ENCODE data around the gene RNU7-1.
A peak's percentile ranks its signal among the peaks of the same experiment; 100 is the strongest.

The RNU7-1 gene

DNA sequence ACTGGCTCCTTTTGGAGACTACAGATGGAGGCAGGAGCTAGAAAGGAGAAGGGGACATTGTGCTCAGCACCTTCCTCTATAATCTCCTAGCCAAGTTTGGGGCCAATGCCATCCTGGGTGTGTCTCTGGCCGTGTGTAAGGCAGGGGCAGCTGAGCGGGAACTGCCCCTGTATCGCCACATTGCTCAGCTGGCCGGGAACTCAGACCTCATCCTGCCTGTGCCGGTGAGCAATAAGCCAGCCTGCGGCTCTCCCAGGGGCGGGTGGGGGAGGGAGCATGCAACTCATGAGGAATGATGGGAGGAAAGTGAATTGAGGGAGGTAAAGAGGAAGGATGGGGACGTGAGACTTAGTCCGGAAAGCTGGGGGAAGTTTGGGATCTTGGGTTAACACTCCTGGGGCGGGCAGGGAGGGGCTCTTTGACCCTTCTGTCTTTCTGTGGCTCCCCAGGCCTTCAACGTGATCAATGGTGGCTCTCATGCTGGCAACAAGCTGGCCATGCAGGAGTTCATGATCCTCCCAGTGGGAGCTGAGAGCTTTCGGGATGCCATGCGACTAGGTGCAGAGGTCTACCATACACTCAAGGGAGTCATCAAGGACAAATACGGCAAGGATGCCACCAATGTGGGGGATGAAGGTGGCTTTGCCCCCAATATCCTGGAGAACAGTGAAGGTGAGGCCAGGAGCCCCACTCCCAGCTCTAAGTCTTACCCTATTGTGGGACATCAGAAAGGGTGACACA lies 26.0 kb upstream of the RNU7-1 start:
- DNase-seq (ENCODE audit: low spot score) = no peak

DNA sequence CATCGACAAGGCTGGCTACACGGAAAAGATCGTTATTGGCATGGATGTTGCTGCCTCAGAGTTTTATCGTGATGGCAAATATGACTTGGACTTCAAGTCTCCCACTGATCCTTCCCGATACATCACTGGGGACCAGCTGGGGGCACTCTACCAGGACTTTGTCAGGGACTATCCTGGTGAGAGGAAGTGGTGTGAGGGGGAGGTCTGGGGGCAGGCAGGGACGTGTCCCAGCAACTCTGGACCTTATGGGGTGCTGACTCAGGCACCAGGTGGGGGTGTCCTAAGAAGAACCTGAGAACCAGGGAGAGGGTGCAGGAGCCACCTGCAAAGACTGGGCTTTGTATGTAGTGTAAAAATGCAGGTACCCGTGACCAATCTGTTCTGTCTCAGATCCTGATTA lies 24.0 kb upstream of the RNU7-1 start:
- no peak for DNase-seq (ENCODE audit: low spot score)

DNA sequence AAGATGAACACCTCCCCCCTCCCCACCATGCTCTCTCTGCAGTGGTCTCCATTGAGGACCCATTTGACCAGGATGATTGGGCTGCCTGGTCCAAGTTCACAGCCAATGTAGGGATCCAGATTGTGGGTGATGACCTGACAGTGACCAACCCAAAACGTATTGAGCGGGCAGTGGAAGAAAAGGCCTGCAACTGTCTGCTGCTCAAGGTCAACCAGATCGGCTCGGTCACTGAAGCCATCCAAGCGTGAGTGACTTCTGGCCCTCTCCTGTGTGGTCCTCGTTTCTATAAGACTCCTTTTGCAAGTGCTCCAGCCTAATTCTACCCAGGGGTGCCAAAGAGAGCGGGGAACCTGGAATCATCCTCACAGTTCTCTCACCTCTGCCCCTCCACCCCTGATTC lies 22.1 kb upstream of the RNU7-1 start:
- DNase-seq (ENCODE audit: low spot score) = no peak

DNA sequence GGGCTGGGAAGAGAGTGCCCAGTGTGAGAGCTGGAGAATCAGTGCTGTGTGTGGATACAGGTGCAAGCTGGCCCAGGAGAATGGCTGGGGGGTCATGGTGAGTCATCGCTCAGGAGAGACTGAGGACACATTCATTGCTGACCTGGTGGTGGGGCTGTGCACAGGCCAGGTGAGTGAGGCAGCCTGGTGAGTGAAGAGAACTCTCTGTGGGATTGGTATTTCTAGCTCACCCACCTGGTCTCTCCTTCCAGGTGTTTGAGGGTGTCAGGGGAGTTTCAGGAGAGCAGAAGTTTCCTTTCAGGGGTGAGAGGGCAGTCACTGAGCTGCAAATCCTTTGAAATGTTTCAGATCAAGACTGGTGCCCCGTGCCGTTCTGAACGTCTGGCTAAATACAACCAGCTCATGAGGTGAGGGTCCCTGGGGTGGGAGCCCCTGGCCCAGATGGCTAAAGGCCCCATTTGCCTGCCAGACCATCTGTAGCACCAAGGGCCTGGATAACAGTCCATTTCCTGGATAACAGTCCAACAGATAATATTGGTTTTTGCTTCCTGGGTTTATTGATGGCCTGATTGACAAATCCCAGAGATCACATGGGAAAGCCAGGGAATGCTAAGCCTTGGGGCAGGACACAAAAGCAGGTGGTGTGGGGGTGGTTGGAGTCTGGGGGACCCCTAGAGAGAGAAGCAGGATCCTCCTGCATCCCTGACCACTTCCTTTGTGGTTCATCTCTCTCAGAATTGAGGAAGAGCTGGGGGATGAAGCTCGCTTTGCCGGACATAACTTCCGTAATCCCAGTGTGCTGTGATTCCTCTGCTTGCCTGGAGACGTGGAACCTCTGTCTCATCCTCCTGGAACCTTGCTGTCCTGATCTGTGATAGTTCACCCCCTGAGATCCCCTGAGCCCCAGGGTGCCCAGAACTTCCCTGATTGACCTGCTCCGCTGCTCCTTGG lies 21.3 kb upstream of the RNU7-1 start:
- DNase-seq (ENCODE audit: low spot score) = peak; percentile 40

DNA sequence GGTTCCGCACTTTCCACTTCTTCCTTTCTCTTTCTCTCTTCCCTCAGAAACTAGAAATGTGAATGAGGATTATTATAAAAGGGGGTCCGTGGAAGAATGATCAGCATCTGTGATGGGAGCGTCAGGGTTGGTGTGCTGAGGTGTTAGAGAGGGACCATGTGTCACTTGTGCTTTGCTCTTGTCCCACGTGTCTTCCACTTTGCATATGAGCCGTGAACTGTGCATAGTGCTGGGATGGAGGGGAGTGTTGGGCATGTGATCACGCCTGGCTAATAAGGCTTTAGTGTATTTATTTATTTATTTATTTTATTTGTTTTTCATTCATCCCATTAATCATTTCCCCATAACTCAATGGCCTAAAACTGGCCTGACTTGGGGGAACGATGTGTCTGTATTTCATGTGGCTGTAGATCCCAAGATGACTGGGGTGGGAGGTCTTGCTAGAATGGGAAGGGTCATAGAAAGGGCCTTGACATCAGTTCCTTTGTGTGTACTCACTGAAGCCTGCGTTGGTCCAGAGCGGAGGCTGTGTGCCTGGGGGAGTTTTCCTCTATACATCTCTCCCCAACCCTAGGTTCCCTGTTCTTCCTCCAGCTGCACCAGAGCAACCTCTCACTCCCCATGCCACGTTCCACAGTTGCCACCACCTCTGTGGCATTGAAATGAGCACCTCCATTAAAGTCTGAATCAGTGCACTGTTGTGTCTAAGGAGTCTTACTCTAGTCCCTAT lies 20.4 kb upstream of the RNU7-1 start:
- DNase-seq (ENCODE audit: low spot score) = no peak

DNA sequence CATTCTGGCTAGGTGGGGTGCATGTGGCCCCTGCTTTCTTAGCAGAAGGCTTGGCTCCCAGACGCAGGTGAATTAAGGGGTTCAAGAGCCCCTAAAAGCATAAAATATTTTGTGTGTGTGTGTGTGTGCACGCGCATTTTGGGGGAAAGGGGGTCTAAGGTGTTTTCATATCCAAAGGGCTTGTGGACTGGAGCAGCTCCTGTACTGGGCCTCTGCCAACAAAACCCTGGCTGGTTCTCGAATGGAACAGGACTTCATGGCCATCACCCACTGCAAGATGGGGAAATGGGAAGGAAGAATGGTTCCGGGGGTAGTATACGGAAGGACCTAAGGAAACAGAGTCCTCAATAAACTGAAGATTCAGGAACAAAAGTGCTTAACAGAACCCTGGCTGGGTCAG lies 19.8 kb upstream of the RNU7-1 start:
- DNase-seq (ENCODE audit: low spot score) = no peak

DNA sequence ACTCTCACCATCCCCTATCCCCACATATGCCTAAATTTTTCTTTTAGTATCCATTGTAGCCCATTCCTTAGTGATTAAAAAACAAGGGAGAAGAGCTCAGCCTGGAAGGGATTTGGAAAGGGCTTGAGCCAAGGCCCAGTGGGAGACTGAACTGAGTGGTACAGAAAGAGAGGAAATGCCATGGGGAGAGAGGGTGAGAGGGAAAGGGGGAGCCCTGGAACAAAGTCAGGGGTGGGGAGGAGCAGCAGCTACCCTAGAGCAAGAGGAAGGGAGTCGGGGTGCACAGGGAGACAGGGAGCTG lies 18.4 kb upstream of the RNU7-1 start:
- no peak for DNase-seq (ENCODE audit: low spot score)

DNA sequence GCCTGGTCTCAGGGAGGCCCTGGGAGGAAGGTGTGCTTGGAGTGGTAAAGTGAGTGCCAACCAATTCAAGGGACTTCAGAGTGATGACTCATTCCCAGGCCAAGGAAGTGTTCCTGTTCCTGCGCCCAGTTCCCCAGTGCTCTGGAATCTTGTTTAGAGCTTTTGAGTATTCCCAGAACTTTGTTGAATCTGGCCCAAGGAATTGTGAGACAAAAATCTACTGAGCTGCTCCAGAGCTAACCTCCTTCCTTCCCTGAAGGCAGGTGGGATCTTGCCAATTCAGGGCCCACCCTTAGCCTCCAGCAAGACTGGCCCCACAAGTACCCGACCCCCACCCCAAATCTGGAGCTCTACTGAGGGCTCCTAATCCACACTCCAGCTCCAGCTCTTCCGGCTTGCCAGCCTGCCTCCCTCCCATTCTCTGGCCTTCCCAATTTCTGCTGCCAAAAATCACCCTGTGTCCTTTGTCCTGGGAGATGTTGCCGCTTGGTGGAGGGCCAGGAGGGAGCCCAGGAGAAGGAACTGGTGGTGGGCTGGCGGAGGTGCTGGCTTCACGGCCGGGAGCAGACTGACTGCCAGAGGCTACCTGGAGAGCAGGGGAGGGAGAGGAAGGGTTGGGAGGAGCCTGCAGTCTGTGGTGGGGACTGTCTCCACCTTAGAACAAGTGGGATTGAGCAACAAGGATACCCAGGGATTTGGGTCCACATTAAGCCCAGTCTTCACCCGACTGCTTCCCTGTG lies 17.9 kb upstream of the RNU7-1 start:
- peak; percentile 80 for DNase-seq (ENCODE audit: low spot score)

DNA sequence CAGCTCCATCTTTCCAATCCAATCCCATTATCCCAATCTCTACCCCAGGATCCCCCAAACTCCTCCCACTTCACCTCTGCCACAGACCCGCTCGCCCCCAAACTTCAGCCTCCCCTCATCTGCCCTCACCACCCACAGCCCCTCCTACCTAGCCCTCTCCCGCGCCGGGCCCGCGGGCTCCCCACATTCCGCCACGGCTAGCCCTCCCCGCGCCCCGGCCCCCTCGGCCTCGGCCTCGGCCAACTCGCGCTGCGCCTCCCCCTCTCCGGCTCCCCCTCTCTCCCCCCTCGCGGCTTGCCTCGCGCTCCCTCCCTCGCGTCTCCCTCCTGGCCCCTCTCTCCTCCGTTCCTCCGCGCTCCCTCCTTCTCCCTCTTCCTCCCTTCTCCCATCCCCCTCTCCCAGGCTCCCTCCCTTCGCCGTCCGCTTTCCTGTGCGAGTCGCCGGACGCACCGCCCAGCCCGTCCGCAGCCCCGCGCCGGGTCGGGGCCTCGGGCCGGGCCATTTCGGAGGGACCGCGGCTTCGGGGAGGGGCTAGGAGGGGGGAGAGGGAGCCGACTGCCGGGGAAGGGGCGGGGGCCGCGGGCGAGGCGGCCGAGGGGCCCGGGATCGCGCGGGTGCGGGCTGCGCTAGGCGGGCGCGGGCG lies 16.1 kb upstream of the RNU7-1 start, which contains the start of gene ATN1:
Gene ATN1, plus strand, starts transcription at position 581 of the 643 bp plus-strand sequence. CDS start 6,043 bp downstream, outside the sequence.
- peak; percentile 92 for DNase-seq (ENCODE audit: low spot score)

DNA sequence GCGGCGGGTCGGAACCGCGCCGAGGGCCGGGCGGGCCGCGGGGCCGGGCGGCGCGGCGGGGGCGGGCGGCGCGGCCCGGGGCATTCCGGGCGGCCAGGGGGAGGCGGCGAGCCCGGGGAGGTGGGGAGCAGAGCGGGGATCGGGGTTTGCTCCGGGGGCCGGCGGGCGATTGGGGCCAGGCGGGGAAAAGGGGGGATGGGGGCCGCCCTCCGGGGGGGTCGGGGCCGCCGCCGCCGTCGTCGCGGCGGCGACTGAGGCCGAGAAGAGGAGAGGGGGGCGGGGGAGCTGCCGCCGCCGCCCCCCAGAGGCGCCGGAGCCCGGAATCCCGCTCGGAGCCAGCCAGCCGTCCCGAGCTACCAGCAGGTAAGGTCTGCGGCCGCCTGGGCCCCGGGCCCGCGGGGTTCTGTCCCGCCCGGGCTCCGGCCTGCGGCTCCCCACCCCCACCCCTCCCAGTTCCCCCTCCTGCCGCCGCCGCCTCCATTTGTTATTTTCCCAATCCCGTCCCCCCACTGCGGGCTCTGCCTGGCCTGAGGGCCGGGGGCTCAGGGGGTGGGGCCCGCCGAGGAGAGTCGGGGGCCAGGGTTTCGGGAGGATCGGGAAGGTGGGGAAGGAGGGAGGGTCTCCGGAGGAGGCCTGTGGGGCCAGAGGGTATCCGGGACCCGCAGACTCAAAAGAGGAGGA lies 15.5 kb upstream of the RNU7-1 start:
- DNase-seq (ENCODE audit: low spot score) = no peak

DNA sequence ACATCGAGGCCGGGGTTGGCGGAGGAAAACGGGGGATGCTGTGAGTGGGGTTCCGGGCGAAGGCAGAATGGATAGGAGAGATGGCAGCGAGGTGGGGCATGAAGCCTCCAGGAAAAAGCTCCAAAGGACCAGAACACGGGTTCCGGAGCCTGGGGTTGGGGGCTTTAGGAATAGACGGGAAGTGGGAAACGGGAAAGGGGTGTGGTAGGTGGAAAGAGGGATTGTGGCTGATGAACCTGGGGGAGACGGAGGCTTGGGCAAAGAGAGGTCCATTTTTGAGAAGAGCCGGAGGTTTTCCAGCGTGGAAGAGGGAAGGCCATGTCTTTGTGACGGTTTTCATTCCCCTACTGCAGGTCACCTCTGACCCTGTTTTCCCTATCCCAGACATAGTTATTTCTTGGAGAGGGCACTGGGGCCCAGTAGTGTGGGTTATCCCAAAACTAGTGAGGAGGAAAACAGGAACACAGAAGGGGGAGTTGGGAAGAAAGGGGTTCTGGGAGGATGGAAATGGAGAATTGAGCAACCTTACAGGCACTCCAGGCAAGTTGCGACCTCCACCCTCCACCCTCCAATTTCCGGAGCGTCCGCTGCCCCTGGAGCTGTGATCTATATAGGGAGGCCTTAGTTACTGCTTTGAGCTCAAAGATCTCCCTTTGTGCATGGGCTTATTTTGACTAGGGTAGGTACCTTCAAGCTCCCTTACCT lies 14.8 kb upstream of the RNU7-1 start:
- no peak for DNase-seq (ENCODE audit: low spot score)

DNA sequence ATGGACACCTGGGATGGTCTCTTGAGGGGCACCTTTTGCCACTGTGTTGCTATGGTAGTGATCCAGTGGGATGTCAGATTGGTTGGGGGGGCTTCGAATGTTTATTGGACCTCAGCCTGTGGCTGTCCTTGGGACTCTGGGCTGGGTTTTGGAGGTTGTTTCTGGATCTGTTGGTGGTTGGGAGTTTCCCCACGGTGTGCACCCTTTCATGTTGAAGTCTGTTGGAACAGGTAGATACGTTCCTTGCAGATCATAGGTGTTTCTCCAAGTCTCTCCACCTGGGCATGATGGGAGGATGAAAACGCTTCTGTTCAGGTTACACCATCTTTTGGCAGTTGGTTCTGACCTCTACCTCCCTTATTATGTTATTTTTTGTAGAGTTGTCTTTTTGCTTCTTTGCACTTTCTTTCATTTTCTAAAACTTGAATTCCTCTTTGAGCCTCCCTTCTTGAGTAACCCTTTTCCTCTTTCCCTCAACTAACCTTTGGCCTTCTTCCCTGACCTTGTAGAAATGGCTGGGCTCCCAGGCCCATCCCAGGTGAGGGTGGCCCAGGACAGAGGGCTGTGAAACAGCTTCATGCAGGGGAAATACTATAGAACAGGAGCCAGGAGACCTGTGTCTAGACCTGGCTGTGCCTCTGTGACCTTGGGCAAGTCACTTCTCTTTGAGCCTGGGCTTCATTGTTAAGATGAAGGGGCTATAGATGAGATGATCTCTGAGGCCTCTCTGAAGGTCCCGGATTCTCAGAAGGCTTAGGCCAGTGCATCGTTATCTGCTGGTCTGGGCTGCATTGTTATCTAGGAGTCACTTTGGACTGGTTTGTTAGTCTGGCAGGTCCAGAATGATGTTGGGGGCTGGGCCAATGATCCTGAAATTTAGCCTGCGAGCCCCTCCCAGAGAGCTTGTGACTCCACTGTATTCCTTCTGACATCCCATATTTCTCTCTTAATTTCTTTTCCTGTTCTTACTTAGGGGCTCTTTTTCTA lies 13.9 kb upstream of the RNU7-1 start:
- no peak for DNase-seq (ENCODE audit: low spot score)

DNA sequence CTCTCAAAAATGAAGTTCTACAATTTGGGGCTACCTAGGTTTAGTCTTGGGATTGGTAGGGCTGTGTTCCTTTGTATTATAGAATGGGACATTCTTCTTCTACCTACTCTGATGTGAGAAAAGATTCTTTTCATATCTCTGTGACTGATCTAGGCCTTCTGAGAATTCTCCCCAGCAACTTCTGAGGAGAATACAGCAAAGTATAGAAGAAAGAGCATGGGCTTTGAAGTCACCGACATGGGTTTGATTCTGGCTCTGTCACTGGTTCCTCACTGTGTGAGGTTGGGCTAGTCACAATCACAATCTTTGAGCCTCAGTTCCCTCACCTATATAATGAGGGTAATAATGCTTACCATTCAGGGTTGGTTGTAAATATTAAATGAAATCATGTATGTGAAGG lies 10.8 kb upstream of the RNU7-1 start:
- no peak for DNase-seq (ENCODE audit: low spot score)

DNA sequence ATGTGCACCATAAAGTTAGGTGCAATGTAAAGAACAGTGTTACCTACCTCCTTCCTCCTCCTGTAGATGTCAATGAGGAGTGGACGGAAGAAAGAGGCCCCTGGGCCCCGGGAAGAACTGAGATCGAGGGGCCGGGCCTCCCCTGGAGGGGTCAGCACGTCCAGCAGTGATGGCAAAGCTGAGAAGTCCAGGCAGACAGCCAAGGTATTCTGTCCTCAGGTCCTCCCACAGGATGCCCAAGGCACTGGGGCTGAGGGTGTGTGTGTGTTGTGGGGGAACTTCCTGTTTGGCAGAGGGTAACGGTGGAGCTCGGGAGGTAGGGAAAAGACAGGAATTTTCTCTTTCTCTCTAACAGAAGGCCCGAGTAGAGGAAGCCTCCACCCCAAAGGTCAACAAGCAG lies 9.5 kb upstream of the RNU7-1 start:
- DNase-seq (ENCODE audit: low spot score) = no peak

DNA sequence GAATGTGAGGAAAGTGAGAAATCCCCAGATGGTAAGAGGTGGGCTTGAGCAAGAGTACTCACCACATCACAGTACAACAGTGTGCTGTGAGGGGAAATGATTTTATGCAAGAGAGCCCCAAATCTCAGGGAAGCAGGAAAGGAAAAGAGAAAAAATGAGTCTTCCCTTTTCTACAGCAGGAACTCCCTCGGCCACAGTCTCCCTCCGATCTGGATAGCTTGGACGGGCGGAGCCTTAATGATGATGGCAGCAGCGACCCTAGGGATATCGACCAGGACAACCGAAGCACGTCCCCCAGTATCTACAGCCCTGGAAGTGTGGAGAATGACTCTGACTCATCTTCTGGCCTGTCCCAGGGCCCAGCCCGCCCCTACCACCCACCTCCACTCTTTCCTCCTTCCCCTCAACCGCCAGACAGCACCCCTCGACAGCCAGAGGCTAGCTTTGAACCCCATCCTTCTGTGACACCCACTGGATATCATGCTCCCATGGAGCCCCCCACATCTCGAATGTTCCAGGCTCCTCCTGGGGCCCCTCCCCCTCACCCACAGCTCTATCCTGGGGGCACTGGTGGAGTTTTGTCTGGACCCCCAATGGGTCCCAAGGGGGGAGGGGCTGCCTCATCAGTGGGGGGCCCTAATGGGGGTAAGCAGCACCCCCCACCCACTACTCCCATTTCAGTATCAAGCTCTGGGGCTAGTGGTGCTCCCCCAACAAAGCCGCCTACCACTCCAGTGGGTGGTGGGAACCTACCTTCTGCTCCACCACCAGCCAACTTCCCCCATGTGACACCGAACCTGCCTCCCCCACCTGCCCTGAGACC lies 8.0 kb upstream of the RNU7-1 start:
- no peak for DNase-seq (ENCODE audit: low spot score)

DNA sequence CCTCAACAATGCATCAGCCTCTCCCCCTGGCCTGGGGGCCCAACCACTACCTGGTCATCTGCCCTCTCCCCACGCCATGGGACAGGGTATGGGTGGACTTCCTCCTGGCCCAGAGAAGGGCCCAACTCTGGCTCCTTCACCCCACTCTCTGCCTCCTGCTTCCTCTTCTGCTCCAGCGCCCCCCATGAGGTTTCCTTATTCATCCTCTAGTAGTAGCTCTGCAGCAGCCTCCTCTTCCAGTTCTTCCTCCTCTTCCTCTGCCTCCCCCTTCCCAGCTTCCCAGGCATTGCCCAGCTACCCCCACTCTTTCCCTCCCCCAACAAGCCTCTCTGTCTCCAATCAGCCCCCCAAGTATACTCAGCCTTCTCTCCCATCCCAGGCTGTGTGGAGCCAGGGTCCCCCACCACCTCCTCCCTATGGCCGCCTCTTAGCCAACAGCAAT lies 7.4 kb upstream of the RNU7-1 start:
- no peak for DNase-seq (ENCODE audit: low spot score)

DNA sequence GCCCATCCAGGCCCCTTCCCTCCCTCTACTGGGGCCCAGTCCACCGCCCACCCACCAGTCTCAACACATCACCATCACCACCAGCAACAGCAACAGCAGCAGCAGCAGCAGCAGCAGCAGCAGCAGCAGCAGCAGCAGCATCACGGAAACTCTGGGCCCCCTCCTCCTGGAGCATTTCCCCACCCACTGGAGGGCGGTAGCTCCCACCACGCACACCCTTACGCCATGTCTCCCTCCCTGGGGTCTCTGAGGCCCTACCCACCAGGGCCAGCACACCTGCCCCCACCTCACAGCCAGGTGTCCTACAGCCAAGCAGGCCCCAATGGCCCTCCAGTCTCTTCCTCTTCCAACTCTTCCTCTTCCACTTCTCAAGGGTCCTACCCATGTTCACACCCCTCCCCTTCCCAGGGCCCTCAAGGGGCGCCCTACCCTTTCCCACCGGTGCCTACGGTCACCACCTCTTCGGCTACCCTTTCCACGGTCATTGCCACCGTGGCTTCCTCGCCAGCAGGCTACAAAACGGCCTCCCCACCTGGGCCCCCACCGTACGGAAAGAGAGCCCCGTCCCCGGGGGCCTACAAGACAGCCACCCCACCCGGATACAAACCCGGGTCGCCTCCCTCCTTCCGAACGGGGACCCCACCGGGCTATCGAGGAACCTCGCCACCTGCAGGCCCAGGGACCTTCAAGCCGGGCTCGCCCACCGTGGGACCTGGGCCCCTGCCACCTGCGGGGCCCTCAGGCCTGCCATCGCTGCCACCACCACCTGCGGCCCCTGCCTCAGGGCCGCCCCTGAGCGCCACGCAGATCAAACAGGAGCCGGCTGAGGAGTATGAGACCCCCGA lies 6.8 kb upstream of the RNU7-1 start:
- no peak for DNase-seq (ENCODE audit: low spot score)

Data from Ammon's horn (tissue), 1 donor.